Activated CD8-positive, alpha-beta memory T cell treated with anti-CD3 and anti-CD28 coated beads, Interleukin-2, amount 50 U/mL, for 48 hours (primary cell): Measurements from ENCODE around the gene TMED5.
"Not testable (repeated sequence)": the region's sequence is repeated elsewhere in the genome, so short reads cannot be mapped to it uniquely, and the experiment has no call there.

Source experiments
- DNase-seq: peaks from one replicate; pipeline ENCODE4 v3.0.0-alpha.2; 2020

The TMED5 gene

GRCh38 chr1:93179886-93180722, at the start of gene TMED5:
TSS of gene TMED5 (minus strand) at chr1:93180413. CDS start at chr1:93180242, 171 bp downstream.
- peak; percentile 96 for DNase-seq

DNA sequence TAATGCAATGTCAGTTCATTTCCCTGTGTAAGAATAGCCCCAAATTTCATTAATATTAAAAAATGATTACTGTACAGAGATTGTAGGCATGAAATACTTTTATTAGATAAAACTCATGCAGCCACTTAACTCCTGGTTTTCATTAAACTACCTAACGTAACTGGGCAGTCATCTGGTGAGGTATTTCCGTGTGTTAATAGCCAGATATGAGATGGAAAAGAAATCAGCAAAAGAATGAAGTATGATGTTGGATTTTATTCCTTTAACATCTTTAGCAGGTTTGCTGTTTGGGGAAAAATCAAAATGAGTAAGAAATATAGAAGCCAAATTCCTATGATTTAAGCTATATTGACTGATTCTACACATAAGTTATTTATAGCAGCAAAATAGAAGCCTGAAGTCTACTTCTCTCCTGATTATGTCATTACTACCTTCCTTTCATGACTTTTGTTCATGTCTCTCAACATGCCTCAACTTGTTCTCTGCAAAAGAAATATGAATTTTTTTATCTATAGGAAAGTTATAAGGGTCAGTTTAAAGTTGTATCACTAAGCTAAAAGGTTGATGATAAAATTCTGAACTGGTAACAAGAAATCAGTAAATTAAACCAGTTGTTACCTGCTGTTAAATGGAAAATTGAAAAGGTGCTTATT, 42.9 kb upstream of the TMED5 start:
- no peak for DNase-seq

DNA sequence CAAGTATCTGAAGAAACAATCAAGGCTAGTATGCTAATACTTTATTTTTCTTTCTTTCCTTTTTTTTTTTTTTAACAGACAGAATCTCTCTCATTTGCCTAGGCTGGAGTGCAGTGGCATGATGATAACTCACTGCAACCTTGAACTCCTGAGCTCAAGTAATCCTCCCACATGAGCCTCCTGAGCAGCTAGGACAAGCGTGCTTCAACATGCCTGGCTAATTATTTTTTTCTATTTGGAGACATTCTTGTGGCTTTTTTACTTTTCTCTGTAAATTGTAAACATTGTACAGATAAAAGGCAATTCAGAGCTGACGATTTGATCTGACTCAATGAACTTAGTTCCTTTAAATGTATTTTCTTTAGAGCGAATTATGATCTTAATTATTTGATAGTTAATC, 41.7 kb upstream of the TMED5 start:
- no peak for DNase-seq

DNA sequence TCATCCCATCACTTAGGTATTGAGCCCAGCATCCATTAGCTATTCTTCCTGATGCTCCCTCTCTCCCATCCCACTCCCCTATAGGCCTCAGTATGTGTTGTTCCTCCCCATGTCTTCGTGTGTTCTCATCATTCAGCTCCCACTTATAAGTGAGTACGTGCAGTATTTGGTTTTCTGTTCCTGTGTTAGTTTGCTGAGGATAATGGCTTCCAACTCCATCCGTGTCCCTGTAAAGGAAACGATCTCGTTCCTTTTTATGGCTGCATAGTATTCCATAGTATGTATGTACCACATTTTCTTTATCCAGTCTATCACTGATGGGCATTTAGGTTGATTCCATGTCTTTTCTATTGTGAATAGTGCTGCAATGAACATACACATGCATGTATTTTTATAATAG, 40.5 kb upstream of the TMED5 start:
- not testable (repeated sequence) for DNase-seq

DNA sequence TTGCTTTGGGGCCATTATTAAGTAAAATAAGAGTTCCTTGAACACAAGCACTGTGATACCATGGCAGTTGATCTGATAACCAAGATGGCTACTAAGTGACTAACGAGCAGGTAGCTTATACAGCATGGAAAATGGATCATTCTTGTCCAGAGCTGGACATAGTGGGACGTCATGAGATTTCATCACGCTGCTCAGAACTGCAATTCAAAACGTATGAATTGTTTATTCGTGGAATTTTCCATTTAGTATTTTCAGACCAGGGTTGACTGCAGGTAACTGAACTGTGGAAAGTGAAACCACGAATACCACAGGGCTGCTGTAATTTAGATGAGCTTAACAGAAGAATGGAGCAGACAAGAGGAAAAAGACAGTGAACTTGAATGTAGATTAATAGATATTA, 39.2 kb upstream of the TMED5 start:
- no peak for DNase-seq

- DNase-seq = no peak
Measured at GRCh38 chr1:93215322-93215721, 35.1 kb upstream of the TMED5 start.

DNA sequence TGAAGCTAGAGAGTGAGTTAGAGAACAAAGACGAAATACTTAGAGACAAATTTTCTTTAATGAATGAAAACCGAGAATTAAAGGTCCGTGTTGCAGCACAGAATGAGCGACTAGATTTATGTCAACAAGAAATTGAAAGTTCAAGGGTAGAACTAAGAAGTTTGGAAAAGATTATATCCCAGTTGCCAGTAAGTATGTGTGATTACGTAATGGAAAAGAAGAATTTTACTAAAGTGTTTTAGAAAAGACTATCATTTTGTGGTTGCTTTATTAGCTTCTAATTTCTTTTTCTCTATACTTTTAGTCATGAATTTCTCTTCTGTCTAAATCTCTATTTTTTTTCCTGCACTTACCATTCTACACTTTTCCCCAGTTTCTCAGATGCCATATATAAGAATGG, 27.0 kb upstream of the TMED5 start:
- DNase-seq = no peak

DNA sequence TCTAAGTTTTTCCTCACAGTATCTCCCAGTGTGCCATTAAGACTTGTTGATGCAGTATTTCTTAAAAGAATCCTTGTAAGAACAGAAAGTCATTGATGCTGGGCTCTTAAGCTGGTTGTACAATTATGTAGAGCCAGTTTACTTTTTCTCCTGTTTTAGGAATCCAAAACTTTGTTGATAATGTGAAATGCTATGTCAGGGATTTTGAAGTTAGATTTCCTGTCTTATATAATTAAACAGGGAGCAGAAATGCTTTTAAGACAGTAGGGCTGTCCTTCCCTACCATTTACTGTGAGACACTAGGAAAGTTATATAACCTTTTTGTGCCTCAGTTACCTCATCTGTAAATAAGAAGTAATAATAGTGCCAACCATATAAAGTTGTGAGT, 26.3 kb upstream of the TMED5 start:
- DNase-seq = no peak

DNA sequence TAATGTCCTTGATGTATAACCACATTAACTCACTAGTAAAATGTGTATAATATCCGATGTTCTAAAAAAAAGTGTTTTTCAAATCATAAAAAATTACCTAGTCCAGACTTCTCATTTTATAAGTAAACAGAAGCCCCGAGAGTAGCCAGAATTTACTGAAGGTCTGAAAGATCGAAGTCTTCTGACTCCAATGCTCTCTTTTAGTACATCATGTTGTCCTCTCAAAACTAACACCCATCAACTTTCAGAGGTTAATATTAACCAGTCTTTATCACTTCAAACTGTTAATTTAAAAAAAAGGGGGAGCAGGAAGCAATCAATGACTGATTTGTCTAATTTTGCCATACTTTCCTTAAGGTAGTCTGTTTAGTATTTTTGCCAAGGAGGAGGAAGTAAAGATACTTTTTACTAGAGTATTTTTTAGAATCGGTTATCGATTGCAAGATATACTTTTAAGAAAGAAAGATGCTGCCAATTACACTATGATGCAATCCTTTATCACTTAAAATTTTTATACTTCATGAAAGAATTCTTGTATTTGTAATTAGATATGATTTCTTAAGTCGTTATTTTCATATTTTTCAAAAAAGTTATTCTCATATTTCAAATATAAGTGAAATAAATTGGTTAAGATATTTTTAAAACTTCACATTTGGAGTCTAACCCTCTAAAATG, 25.8 kb upstream of the TMED5 start:
- no peak for DNase-seq

GRCh38 chr1:93200714-93201113, 20.5 kb upstream of the TMED5 start:
- DNase-seq = no peak

GRCh38 chr1:93200086-93200620, 19.9 kb upstream of the TMED5 start:
- no peak for DNase-seq

DNA sequence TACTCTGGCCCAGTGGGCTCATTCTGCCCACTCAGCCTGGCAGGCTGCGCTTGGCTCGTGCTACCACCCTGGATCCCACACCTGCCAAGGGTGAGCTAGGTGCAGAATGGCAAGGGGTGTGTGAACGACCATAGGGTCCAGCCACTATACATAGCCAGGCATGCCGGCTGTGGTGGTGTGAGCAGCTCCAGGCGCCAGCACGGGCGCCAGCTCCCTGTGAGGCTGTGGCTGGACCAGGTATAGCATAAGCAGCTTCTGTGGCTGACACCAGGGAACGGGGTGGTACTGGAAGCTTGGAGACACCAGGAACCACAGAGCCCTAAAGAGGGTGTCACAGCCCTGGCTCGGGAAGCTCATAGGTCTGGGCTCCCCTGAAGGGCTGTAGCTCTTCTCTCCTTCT, 18.9 kb upstream of the TMED5 start:
- DNase-seq = no peak

DNA sequence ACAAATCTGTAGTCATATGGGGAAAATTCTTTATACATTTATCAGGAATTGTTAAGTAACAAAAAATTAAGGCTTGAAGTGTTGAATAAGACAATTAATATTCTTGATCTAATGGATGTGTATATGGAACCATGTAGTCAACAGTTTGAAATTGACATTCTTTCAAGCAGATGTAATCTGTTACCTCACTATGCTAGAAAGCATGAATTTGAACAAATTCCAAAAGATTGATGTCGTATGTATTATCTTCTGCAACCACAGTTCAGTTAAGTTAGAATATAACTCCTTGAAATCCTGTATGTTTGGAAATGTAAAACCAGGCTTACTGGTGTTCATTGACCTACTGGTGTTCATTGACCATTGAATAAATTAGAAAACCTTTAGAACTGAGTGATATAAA, 16.4 kb upstream of the TMED5 start:
- no peak for DNase-seq

GRCh38 chr1:93194231-93194990, 14.2 kb upstream of the TMED5 start:
- DNase-seq = no peak

DNA sequence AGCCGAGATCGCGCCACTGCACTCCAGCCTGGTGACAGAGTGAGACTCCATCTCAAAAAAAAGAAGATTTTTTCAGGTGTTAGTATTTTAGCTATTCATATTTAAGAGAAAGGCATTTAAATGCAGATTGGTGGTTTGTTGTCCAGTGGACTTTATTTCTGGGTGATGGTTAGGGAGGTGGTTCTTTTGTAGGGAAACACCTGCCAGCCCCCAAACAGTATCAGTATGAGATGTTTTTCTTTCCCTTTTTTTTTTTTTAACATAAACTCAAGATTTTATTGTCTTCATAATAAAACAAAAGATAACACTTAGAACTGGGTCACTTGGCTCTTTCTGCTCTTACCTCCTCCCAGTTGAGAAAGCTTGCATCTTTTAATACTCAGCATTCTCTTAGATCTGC, 10.2 kb upstream of the TMED5 start:
- DNase-seq = no peak

DNA sequence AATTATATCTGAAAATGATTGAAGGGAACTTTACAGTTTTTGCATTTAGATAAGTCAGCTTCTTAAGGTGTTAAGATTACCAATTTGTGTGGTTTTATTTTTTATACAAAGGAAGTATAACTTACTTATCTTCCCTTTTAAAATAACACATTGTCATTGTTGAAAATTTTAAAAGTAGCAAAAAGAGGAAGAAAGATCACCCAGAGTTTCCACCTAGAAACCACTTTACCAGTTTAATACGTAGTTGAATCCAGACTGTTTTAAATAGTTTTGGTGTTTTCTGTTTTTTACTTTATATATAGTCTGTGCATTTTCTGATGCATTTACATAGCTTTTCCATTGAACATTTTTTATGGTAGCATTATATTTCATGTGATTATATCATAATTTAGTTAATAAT, 6.5 kb upstream of the TMED5 start:
- no peak for DNase-seq

DNA sequence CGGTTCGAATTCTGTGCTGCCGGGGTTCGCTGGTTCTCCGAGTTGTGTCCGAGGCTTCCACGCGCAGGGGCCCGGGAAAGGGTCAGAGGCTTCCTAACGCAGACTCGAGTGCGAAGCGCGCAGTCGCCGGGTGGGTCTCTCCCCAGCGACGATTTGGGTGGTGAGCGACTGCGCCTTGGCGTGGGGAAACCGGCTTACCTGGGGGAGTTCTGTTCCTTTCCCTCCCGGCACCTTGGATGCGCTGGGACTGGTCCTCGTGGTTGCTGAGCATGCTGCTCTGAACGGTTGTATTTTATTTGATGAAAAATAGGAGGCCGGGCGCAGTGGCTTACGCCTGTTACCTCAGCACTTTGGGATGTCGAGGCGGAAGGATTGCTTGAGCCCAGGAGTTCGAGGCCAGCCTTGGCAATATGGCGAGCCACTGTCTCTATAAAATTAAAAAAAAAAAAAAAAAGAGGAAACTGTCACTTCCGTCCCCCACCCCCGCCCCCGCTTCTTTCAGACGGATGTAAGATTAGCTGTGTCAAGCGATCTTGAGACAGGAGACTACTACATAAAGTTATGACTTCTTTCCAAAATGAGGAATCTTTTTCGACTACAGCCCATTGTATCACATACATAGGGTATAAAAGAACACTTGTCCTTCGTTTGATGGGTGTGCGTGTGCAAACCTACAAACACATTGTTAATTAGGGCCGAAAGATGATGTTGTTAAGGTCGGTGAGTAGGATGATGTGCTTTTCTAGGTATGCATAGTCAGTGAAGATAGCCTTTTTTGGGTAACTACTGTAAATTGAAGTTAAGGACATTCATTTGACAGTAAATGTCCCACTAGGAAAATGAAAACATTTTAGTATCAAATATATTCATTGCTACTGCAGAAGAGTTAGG, 755 bp upstream of the TMED5 start, which contains the start of gene CCDC18:
TSS of gene CCDC18 (plus strand) at position 2 of the 891 bp plus-strand sequence. CDS start 2,638 bp downstream, outside the sequence.
- no peak for DNase-seq

- DNase-seq = no peak
Measured at GRCh38 chr1:93178418-93178817, 1.8 kb downstream of the TMED5 start.

- no peak for DNase-seq
Measured at GRCh38 chr1:93177991-93178390, 2.2 kb downstream of the TMED5 start.

DNA sequence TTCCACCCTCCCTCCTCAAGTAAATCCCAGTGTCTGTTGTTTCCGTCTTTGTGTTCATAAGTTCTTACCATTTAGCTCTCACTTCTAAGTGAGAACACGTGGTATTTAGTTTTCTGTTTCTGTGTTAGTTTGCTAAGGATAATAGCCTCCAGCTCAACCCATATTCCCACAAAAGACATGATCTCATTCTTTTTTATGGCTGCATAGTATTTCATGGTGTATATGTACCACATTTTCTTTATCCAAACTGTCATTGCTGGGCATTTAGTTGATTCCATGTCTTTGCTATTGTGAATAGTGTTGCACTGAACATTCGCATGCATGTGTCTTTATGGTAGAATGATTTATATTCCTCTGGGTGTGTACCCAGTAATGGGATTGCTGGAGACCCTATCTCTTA, 5.6 kb downstream of the TMED5 start:
- not testable (repeated sequence) for DNase-seq

DNA sequence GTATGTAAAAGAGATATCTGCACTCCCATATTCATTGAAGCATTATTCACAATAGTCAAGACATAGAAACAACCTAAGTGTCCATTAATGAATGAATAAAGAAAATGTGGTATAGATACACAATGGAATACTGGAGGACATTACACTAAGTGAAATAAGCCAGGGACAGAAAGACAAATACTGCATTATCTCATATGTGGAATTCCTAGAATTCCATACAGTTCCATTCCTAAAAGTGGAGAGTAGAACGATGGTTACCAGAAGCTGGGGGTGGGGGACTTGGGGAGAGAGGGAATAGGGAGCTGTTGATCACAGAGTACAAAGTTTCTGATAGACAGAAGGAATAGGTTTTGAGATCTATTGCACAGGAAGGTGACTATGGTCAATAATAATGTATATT, 7.4 kb downstream of the TMED5 start:
- no peak for DNase-seq

- DNase-seq = no peak
Measured at GRCh38 chr1:93171549-93172034, 8.6 kb downstream of the TMED5 start.
